ENCODE results near the gene ZNF469.
"Not testable (repeated sequence)": the region's sequence is repeated elsewhere in the genome, so short reads cannot be mapped to it uniquely, and the experiment has no call there.

ZNF469 gene

DNA sequence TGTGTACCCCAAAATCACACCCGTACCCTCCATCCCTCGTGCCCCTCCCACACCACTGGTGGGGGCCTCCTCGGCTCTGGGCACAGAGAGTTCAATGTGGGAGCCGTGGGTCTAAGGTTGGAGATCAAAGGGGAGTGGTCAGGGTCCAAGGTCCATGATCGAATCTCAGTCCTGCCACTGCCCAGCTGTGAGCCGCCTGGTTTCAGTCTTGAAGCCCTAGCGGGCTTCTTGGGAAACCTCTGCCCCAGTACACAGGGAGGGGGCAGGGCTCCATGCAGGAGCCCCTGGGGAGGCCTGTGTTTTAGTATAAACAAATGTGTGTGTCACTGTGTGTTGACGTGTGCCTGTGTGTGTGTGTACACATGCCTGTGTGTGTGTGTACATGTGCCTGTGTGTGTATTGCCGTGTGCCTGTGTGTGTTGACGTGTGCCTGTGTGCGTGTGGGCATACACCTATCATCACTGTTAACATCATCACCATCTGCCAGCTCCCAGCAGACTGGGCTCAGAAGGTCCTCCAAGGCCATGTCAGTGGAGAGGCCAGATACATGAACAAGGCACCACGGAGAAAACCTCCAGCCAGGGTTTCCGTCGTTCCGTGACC is 26.5 kb upstream of the ZNF469 start:
- TF ChIP-seq, protein P1, sequence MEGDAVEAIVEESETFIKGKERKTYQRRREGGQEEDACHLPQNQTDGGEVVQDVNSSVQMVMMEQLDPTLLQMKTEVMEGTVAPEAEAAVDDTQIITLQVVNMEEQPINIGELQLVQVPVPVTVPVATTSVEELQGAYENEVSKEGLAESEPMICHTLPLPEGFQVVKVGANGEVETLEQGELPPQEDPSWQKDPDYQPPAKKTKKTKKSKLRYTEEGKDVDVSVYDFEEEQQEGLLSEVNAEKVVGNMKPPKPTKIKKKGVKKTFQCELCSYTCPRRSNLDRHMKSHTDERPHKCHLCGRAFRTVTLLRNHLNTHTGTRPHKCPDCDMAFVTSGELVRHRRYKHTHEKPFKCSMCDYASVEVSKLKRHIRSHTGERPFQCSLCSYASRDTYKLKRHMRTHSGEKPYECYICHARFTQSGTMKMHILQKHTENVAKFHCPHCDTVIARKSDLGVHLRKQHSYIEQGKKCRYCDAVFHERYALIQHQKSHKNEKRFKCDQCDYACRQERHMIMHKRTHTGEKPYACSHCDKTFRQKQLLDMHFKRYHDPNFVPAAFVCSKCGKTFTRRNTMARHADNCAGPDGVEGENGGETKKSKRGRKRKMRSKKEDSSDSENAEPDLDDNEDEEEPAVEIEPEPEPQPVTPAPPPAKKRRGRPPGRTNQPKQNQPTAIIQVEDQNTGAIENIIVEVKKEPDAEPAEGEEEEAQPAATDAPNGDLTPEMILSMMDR (IDR thresholded peaks at IDR 0.05; ENCODE audit: low read depth, low read length), result no peak
- H3K4me3 ChIP-seq (replicated peaks in 1 of 2; ENCODE audit: low read depth in 2 of 2, low read length in 2 of 2), result no peak overlapping the region
- peak in 1 of 2 donors; percentile 21 for DNase-seq (ENCODE audit: low read depth in 2 of 2)

DNA sequence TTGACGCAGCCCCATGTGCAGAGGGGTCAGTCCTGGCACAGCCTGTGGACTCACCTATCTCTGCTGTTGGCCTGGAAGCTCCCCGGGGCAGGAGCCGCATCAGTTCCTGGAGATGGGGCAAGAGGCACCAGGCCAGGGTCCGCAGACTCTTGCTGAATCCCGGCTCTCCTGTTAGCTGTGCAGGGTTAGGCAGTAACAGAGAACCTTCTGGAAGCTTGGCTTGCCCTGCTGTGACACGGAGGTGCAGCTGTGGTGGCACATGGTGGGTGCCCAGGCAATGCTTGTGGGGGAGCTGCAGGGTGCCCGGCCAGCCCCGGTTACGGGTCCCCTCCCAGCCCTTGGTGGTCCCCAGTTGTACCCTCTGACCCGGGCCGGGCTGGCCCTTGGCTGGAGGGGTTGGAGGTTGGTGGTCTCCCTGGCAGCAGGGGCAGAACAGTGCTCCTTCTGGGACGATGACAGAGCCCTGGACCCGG is 26.0 kb upstream of the ZNF469 start:
- DNase-seq (ENCODE audit: low read depth in 2 of 2), result no peak
- TF ChIP-seq, protein P1 (IDR thresholded peaks at IDR 0.05; ENCODE audit: low read depth, low read length), result no peak

DNA sequence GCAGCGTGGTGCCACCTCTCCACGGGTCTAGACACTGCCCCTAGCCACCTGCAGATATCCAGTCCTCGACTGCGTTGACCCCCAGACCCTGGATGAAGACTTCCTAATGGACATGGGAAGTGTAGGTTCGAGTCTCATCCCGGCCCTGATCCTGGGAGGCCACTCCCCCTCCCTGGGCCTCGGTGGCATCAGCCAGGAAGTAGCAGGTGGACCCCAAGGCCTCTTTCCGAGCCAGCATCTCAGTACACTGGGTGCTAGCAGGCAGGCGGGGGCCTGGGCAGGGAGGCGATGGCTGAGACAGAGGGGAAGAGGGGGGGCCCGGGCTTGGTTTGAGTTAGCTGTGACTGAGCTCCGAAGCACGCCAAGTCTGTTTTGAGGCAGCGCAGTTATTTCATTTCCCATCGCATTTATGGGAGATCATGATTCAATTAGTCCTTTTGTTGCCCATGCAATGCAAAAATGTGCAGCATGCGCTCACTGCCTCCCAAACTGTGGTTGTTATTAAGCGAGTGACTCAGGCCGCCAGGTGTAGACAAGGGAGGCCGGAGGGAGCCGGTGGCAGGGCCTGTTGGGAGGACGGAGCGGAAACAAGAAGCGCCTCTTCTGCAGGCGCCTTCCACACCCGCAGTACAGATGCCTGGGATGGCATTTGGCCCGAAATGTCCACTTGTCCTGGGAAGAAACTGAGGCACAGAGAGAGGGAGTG is 25.3 kb upstream of the ZNF469 start:
- TF ChIP-seq, protein P1 (IDR thresholded peaks at IDR 0.05; ENCODE audit: low read depth, low read length), result no peak
- no peak for DNase-seq (ENCODE audit: low read depth in 2 of 2)
- H3K4me3 ChIP-seq (replicated peaks in 1 of 2; ENCODE audit: low read depth in 2 of 2, low read length in 2 of 2), result no peak overlapping the region

More for the DNA sequence above, 26.0 kb upstream of the ZNF469 start:
- no peak overlapping the region for H3K4me3 ChIP-seq (replicated peaks in 1 of 2; ENCODE audit: low read depth in 2 of 2, low read length in 2 of 2)

DNA sequence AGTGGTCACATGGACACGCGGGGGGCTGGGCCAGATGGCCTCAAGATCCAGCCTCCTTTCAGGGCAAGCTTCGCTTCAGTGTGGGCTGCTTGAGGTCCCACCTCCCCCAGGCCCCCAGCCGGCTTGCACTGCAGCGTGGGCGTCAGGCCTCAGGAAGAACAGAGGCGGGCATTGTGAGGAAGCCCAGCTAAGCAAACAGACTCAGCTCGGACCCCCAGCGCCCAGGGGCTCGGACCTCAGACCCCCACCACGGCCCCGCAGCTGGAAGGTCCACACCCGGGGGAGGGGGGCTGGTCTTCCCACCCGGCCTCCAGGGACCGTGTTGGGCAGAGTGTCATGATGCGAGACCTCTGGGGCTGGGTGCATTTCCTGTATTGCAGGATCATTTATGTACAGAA is 24.7 kb upstream of the ZNF469 start:
- TF ChIP-seq, protein P1 (IDR thresholded peaks at IDR 0.05; ENCODE audit: low read depth, low read length), result no peak

DNA sequence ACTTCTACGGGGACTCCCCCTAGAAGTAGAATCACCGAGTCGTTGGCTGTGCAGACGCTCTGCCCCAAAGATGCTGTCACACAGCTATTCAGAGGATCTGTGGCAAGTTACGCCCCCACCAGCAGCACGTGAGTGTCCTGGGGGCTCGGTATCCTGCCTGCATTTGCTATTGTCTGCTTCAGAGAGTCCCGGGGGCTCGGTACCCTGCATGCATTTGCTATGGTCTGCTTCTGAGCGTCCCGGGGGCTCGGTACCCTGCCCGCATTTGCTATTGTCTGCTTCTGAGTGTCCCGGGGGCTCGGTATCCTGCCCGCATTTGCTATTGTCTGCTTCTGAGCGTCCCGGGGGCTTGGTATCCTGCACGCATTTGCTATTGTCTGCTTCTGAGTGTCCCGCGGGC is 23.8 kb upstream of the ZNF469 start:
- TF ChIP-seq, protein P1 (IDR thresholded peaks at IDR 0.05; ENCODE audit: low read depth, low read length), result no peak
- no peak for DNase-seq (ENCODE audit: low read depth in 2 of 2)
- no peak overlapping the region for H3K4me3 ChIP-seq (replicated peaks in 1 of 2; ENCODE audit: low read depth in 2 of 2, low read length in 2 of 2)

More for the DNA sequence above, 24.7 kb upstream of the ZNF469 start:
- H3K4me3 ChIP-seq (replicated peaks in 1 of 2; ENCODE audit: low read depth in 2 of 2, low read length in 2 of 2), result no peak overlapping the region
- DNase-seq (ENCODE audit: low read depth in 2 of 2), result no peak

DNA sequence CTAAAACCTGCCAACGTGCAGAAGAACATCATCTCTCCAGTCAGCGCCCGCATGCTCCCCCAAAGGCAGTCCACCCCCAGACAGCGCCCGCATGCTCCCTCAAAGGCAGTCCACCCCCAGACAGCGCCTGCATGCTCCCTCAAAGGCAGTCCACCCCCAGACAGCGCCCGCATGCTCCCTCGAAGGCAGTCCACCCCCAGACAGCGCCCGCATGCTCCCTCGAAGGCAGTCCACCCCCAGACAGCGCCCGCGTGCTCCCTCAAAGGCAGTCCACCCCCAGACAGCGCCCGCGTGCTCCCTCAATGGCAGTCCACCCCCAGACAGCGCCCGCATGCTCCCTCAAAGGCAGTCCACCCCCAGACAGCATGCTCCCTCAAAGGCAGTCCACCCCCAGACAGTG is 22.4 kb upstream of the ZNF469 start:
- not testable (repeated sequence) for DNase-seq (ENCODE audit: low read depth in 2 of 2); H3K4me3 ChIP-seq (replicated peaks in 1 of 2; ENCODE audit: low read depth in 2 of 2, low read length in 2 of 2)

DNA sequence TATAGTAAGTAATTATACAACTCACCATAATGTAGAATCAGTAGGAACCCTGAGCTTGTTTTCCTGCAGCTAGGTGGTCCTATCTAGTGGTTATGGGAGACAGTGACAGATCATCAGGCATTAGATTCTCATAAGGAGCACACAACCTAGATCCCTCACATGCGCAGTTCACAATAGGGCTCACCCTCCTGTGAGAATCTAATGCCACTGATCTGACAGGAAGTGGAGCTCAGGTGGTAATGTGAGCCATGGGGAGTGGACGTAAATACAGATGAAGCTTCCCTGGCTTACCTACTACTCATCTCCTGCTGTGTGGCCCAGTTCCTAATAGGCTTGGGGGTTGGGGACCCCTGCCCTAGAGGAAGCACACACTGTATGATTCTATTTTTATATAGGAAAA is 21.8 kb upstream of the ZNF469 start:
- TF ChIP-seq, protein P1 (IDR thresholded peaks at IDR 0.05; ENCODE audit: low read depth, low read length), result no peak
- no peak overlapping the region for H3K4me3 ChIP-seq (replicated peaks in 1 of 2; ENCODE audit: low read depth in 2 of 2, low read length in 2 of 2)
- no peak for DNase-seq (ENCODE audit: low read depth in 2 of 2)

Measured in cardiac fibroblast (primary cell).